Mammary microvascular endothelial cell (primary cell): ENCODE results near the gene NKD2. TPM values are rescaled to one million over a fixed set of nuclear protein-coding genes. Genes with fewer than 3 reads are reported as not detected.

Experiments
- total RNA-seq: library from RNA; depleted of rRNA; stranded (reverse); fragments of >200 nt; gene quantifications from 2 replicates; pipeline ENCODE4 v1.2.3, GENCODE V29; 2015

The NKD2 gene
- total RNA-seq: 0.25 TPM in 1 of 2 replicates, not detected in the other

GRCh38 chr5:1008451-1009358 lies at the start of gene NKD2:
NKD2 (plus strand) TSS chr5:1008802; CDS start chr5:1009058, 256 bp downstream.

Other genes starting within 250 kb of the NKD2 start
- not detected in 2 replicates for gene ZDHHC11B, start 224.1 kb upstream of the NKD2 start, total RNA-seq
- gene ZDHHC11, start 157.8 kb upstream of the NKD2 start, total RNA-seq: not detected in 2 replicates
- 39.0 and 41.3 TPM in 2 replicates for gene BRD9, start 116.0 kb upstream of the NKD2 start, total RNA-seq
- gene TRIP13, start 115.9 kb upstream of the NKD2 start, total RNA-seq: 58.5 and 61.4 TPM in 2 replicates
- 19.8 and 27.1 TPM in 2 replicates for gene SLC12A7, start 103.3 kb downstream of the NKD2 start, total RNA-seq
- gene SLC6A19, start 192.8 kb downstream of the NKD2 start, total RNA-seq: not detected in 2 replicates
- gene SLC6A18, start 216.6 kb downstream of the NKD2 start, total RNA-seq: not detected in 2 replicates